Measurements from ENCODE around the gene OPRL1.

OPRL1 gene

DNA sequence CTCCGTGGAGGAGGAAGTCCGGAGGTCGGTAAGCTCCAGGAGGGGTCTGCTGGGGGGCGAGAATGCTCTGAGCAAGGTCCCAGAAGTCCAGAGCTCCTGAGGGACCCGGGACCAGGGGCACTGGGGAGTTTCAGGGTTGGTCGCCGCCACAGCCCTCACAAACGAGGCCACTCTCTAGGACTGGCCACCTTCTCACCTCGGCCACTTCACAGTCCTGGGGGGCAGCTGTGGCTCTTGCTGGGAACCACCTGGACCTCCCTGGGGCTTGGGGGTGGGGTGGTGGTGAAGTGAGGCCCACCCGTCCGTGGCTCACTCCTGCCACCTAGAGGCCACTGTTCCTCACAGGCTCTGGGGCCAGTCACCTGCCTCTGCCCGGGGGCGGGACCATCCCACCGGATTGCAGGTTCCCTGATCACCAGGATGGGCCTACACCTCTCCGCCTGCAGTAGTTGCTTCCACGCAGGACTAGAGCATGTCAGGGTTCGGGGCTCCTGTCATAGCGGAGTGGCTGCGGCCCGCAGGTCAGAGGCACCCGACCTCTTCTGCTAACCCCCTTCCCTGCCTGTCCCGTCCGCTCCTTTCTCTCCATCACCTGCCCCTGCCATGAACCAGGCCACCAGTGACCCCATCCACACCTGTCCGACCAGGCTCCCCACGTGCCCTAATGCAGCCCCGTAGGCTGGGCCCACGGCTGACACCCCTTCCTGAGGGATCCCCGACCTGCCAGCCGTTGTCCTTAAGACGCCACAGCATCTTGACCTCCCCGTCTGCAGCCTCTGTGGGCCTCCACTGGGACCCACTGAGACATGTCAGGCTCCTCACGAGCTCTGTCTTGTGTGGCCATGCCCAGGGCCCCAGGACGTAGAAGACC is 22.0 kb upstream of the OPRL1 start:
- Mint-ChIP-seq H3K36me3 (ENCODE audit: low read depth) (no peaks in the 10 kb centered on the region), H3K9me3 (no peaks in the 10 kb centered on the region), H3K27ac (no peak overlapping the region), H3K27me3 (ENCODE audit: low read depth, poor library complexity) (peaks cover 11% of the 10 kb centered on the region), H3K4me1 (peaks cover 49% of the 10 kb centered on the region), H3K4me3 (no peak overlapping the region)
- DNase-seq = peak; percentile 90
- TF ChIP-seq, protein P1, sequence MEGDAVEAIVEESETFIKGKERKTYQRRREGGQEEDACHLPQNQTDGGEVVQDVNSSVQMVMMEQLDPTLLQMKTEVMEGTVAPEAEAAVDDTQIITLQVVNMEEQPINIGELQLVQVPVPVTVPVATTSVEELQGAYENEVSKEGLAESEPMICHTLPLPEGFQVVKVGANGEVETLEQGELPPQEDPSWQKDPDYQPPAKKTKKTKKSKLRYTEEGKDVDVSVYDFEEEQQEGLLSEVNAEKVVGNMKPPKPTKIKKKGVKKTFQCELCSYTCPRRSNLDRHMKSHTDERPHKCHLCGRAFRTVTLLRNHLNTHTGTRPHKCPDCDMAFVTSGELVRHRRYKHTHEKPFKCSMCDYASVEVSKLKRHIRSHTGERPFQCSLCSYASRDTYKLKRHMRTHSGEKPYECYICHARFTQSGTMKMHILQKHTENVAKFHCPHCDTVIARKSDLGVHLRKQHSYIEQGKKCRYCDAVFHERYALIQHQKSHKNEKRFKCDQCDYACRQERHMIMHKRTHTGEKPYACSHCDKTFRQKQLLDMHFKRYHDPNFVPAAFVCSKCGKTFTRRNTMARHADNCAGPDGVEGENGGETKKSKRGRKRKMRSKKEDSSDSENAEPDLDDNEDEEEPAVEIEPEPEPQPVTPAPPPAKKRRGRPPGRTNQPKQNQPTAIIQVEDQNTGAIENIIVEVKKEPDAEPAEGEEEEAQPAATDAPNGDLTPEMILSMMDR (IDR thresholded peaks at IDR 0.05) = peak; percentile 85

DNA sequence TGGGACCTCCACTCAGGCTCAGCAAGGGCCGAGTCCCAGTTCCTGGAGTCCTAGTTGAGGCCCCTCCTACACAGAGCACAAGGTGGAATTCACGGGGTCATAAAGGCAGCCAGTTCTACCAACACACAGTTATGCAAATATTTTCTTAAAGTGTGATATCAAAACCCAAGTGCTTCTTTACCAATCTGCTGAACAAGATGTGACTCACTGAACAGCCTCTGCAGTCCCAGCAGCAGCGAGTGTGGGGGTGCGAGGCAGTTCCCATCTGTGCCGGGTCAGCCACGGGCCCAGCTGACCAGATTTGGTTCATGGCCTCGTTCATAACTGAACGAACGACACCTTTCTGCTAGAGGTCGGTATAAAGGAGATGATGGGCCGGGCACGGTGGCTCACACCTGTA is 21.3 kb upstream of the OPRL1 start:
- Mint-ChIP-seq H3K4me1 (peaks cover 43% of the 10 kb centered on the region), H3K27me3 (ENCODE audit: low read depth, poor library complexity) (peaks cover 11% of the 10 kb centered on the region), H3K27ac (no peak overlapping the region), H3K36me3 (ENCODE audit: low read depth) (no peaks in the 10 kb centered on the region), H3K4me3 (no peak overlapping the region), H3K9me3 (no peaks in the 10 kb centered on the region)
- DNase-seq = no peak
- TF ChIP-seq, protein P1 (IDR thresholded peaks at IDR 0.05) = no peak

DNA sequence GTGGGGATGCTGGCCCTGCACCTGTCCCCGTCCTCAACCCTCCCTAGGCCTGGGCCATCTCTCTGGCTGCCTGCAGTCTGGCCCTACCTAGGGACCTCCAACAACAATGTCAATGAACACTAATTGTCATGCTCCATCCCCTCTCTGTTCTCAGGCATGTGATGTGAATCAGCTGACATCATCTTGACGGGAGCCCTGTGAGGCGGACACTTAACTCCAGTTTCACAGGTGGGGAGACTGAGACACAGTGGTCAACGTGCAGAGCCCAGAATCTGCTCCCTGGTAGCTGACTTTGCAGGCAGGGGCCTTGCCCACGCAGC is 17.6 kb upstream of the OPRL1 start:
- peak overlapping the region; percentile 93 for H3K4me3 Mint-ChIP-seq
- no peaks in the 10 kb centered on the region for H3K36me3 Mint-ChIP-seq (ENCODE audit: low read depth)
- peaks cover 11% of the 10 kb centered on the region for H3K27me3 Mint-ChIP-seq (ENCODE audit: low read depth, poor library complexity)
- peak overlapping the region; percentile 64 for H3K27ac Mint-ChIP-seq
- TF ChIP-seq, protein P1 (IDR thresholded peaks at IDR 0.05) = no peak
- H3K4me1 Mint-ChIP-seq = peaks cover 44% of the 10 kb centered on the region
- no peaks in the 10 kb centered on the region for H3K9me3 Mint-ChIP-seq
- DNase-seq = no peak

DNA sequence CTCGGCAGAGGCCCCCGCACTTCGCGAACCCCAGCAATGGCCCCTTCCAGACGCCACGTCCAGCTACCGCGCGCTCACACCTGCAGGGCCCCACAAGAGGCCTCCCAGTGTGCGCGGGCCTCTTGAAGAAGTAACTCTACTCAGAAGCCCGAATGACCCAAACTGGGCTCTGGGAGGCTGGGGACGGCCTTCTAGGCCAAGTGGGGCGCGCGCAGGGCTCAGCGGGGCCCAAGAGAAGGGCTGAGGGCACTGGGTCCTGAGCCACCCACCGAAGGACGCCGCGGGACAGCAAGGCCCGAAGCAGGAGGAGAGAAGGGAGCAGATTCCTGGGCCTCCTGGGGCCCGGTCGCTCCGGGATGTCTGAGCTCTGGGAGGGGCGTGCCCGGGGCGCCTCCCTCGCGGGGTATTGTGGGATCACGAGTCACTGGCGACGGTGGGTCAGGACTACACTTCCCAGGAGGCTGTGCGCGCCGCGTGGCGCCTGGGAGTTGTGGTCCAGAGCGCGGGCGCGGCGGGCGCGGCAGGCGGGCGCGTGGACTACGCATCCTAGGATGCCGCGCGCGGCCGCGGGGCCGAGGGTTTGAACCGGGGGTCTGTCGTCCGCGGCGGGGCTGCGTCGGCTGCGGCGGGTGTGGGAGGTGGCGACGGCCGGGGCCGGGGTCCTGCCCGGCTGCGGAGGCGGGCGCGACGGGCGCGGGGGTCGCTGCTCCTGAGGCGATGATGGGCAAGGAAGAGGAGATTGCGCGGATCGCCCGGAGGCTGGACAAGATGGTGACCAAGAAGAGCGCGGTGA is 17.1 kb upstream of the OPRL1 start, which contains the start of gene TCEA2:
Gene TCEA2 (plus strand): TSS at position 603 of the 793 bp plus-strand sequence. CDS start 115 bp downstream, at position 718.
- Mint-ChIP-seq H3K9me3 (no peaks in the 10 kb centered on the region), H3K4me1 (peaks cover 39% of the 10 kb centered on the region), H3K27ac (peak within 1 kb of the TSS; percentile 64), H3K36me3 (ENCODE audit: low read depth) (no peaks in the 10 kb centered on the region), H3K27me3 (ENCODE audit: low read depth, poor library complexity) (peaks cover 11% of the 10 kb centered on the region), H3K4me3 (peak within 1 kb of the TSS; percentile 93)
- peak; percentile 97 for DNase-seq
- TF ChIP-seq, protein P1 (IDR thresholded peaks at IDR 0.05) = no peak

DNA sequence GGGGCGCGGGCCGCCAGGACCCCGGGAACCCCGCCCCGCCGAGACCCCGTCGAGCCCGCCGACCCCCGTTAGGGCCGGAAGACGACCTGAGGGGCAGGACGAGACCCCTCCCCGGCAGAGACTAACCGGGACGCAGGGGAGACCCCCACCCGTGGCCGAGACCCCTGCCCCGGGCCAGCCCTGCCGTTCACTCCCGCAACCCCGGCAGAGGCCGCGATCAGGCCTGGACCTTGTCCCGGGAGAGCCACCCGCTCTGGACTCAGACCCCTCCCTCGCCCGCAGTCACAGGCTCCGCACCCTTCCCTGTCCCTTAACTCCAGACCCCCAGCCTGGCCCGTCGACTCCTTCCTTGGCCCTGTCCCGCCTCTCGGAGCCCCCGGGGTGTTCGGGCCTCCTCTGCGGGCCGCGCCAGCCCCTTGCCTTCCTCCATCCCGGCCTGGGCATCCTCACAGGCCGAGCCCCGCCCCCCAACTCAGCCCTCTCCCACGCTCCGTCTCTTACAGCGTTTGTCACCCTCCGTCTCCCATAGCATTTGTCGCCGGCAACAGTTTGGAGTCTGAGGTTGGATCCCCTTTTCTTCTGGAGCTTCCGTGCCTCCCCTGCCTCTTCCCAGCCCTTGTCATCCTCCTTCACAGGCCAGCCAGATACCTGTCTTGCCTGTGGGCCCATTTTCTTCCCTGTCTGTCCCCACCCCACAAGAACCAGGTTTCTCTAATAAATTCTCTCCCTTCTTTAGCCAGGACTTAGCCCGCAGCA is 16.3 kb upstream of the OPRL1 start:
- TF ChIP-seq, protein P1 (IDR thresholded peaks at IDR 0.05) = no peak
- Mint-ChIP-seq H3K36me3 (ENCODE audit: low read depth) (no peaks in the 10 kb centered on the region), H3K27me3 (ENCODE audit: low read depth, poor library complexity) (peaks cover 11% of the 10 kb centered on the region), H3K4me1 (peaks cover 34% of the 10 kb centered on the region), H3K9me3 (no peaks in the 10 kb centered on the region), H3K27ac (peak overlapping the region; percentile 57), H3K4me3 (peak overlapping the region; percentile 93)
- peak; percentile 67 for DNase-seq
